AG09309 (cell line): ENCODE data around the gene RNF227.
"Not testable (repeated sequence)": the region's sequence is repeated elsewhere in the genome, so short reads cannot be mapped to it uniquely, and the experiment has no call there.

Experiments used
- DNase-seq: peaks from one replicate; pipeline ENCODE4 v3.0.0-alpha.2; 2010; ENCODE audit warnings: low read depth
- H3K4me3 ChIP-seq: 2 replicates; pipeline ENCODE4 v1.5.1; 2011; ENCODE audit warnings: mild to moderate bottlenecking, low read depth, low read length, moderate library complexity; ENCODE audit not compliant: control insufficient read depth
- CTCF ChIP-seq: IDR thresholded peaks from 2 replicates; pipeline ENCODE4 v1.5.1; 2011; ENCODE audit warnings: mild to moderate bottlenecking, low read depth, low read length, inconsistent platforms; ENCODE audit not compliant: insufficient read depth, control insufficient read depth; ENCODE audit errors: missing control alignments

The RNF227 gene

GRCh38 chr17:7915611-7916384 is at the start of gene RNF227:
TSS of gene RNF227 (minus strand) at chr17:7916289. CDS start at chr17:7916195, 94 bp downstream.
- DNase-seq, result peak; percentile 76
- peak within 1 kb of the TSS; percentile 50 for H3K4me3 ChIP-seq
- TF ChIP-seq CTCF, result no peak

- no peak for TF ChIP-seq CTCF
- no peak overlapping the region for H3K4me3 ChIP-seq
- DNase-seq, result no peak
These were observed 45.3 kb upstream of the RNF227 start for GRCh38 chr17:7961421-7961820.

- no peak for TF ChIP-seq CTCF
- H3K4me3 ChIP-seq, result no peak overlapping the region
- DNase-seq, result no peak
These were observed 43.6 kb upstream of the RNF227 start for GRCh38 chr17:7959503-7960253.

- TF ChIP-seq CTCF, result no peak
- no peak overlapping the region for H3K4me3 ChIP-seq
- DNase-seq, result no peak
These were observed 40.3 kb upstream of the RNF227 start for GRCh38 chr17:7956228-7956965.

- DNase-seq, result no peak
- no peak for TF ChIP-seq CTCF
- no peak overlapping the region for H3K4me3 ChIP-seq
These were observed 39.5 kb upstream of the RNF227 start for GRCh38 chr17:7955414-7956227.

GRCh38 chr17:7953266-7953665 is 37.2 kb upstream of the RNF227 start:
- not testable (repeated sequence) for DNase-seq, H3K4me3 ChIP-seq
